Adrenal gland (tissue), 12 donors: ENCODE measurements around the gene DOCK7. TPM values are rescaled to one million over a fixed set of nuclear protein-coding genes. Genes with fewer than 3 reads are reported as not detected.

Experiments used
- DNase-seq, 7 donors: peaks; one replicate each; pipeline ENCODE4 v3.0.0-alpha.2; 2019 to 2020
- H3K27ac ChIP-seq, 5 donors: fragments of 200-600 bp; sonication (generic) in 4 of 5; 1 replicate in 3 of 5; 2 replicates in 2 of 5; pipeline versions ENCODE4 v1.5.1 to v1.8.0; 2016 to 2020; ENCODE audit warnings: mild to moderate bottlenecking in 1 of 5
- H3K27me3 ChIP-seq: fragments of 200-600 bp; 2 replicates; pipeline ENCODE4 v1.8.0; 2021
- H3K36me3 ChIP-seq, 2 donors: fragments of 200-600 bp; replicated peaks in 1 of 2; 1 replicate in 1 of 2; 2 replicates in 1 of 2; pipeline versions ENCODE4 v1.5.1 to v1.8.0; 2018 to 2022
- H3K4me1 ChIP-seq, 2 donors: fragments of 200-600 bp; replicated peaks in 1 of 2; 1 replicate in 1 of 2; 2 replicates in 1 of 2; pipeline versions ENCODE4 v1.5.1 to v1.8.0; 2018 to 2021
- H3K4me3 ChIP-seq, 4 donors: fragments of 200-600 bp; sonication (generic) in 3 of 4; one replicate each; pipeline ENCODE4 v1.5.1; 2016 to 2018
- H3K9me3 ChIP-seq, 3 donors: fragments of 200-600 bp; sonication (generic) in 1 of 3; replicated peaks in 1 of 3; 1 replicate in 2 of 3; 2 replicates in 1 of 3; pipeline versions ENCODE4 v1.5.1 to v1.8.0; 2016 to 2021
- CTCF ChIP-seq, 6 experiments: fragments of 450-650 bp in 4 of 6; fragments of 200-600 bp in 2 of 6; sonication (generic) in 1 of 6; IDR thresholded peaks; 1 replicate in 5 of 6; 2 replicates in 1 of 6; pipeline versions ENCODE4 v1.5.1 to v1.8.0; 2016 to 2021; ENCODE audit warnings: antibody characterized with exemption in 6 of 6, mild to moderate bottlenecking in 2 of 6, moderate library complexity in 1 of 6
- POLR2A ChIP-seq, 2 donors: fragments of 450-650 bp; IDR thresholded peaks; one replicate each; pipeline ENCODE4 v1.6.1; 2017; ENCODE audit warnings: antibody characterized with exemption in 2 of 2, mild to moderate bottlenecking in 2 of 2, moderate library complexity in 1 of 2
- WGBS, 4 donors: extraction: QIAGEN DNeasy Blood & Tissue Kit in 2 of 4; methylation state at CpG; one replicate each; pipeline versions ENCODE4 v1.1.5 to v1.1.7; 2013 to 2017; 5-methylcytosine and 5-hydroxymethylcytosine counted together
- intact Hi-C, 2 donors: fragments of 100-400 bp; cut with DNase I; formaldehyde crosslinking; loops; one replicate each; pipeline versions ENCODE4 v1.14.1 to v1.15.0; 2022 to 2023
- polyA plus RNA-seq, 3 donors: library from polyadenylated mRNA; stranded (reverse); fragments of 200-250 nt in 2 of 3; fragments of 350-450 nt in 1 of 3; fragmentation: Illumina TruSeq in 1 of 3; extraction: RNeasy Lipid Tissue Mini Kit (QIAGEN cat#74804) in 1 of 3; gene quantifications; one replicate each; pipeline ENCODE4 v1.2.3, GENCODE V29; 2013 to 2014
- small RNA-seq, 2 donors: library from RNA; depleted of rRNA; stranded (forward); fragments of <200 nt; gene quantifications; one replicate each; pipeline ENCODE3, GENCODE V24; 2016
- total RNA-seq, 9 donors: library from RNA; depleted of rRNA in 4 of 9; stranded (reverse); fragments of >200 nt in 4 of 9; fragments of 120-200 nt in 1 of 9; fragmentation: NEBNext Ultra II Directional in 1 of 9; extraction: Animal tissue kit (Norgen Biotek cat#: 25700) in 1 of 9; gene quantifications; one replicate each; pipeline versions ENCODE4 v1.1.0 to v1.2.4, GENCODE V29; 2013 to 2023
- donor health status: healthy with polysubstance abuse.
- donor health status: Bipolar disorder and iron deficiency.
- donor health status: DM: yes; HTN: yes; CAD: no.
- donor health status: DM: no; HTN: no; CAD: no.
- donor health status: DM: no; HTN: no; CAD: no.
- donor health status: DM: yes; HTN: yes; CAD: no.

Gene DOCK7
- total and polyA plus RNA-seq, 12 donors = 4.7 to 43.0 (median 22.7) TPM

DNA sequence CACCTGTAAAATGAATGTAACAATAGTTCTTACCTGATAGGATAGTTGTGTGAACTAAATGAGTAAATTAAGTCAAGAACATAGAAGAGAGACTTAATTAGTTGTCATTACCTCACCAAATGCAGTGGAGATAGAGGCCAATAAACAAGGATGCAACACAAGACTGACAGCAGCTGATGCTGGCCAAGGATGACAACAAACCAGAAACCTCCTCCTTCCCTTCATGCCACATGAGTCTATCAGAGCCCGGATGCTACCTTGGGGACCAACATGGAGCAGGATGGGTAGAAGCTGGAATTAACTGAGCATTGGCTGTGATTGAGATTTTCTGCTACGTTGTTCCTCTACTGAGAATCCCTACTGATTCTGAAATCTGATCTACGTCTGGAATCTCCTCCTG lies 281.6 kb downstream of the DOCK7 start:
- 72 to 89% (median 77%) methylated on average over 3 of the region's 3 CpGs for WGBS, 4 donors
- intact Hi-C loops = loop anchor here (2.0 to 5.0 kb wide), 2 partner anchors 232 to 234 kb away; no protein-coding TSS in a partner anchor
- no peak overlapping the region for H3K27ac ChIP-seq
- no peaks in the 10 kb centered on the region for H3K9me3 ChIP-seq
- DNase-seq = no peak
- H3K36me3 ChIP-seq = no peaks in the 10 kb centered on the region
- H3K4me1 ChIP-seq = no peaks in the 10 kb centered on the region
- no peaks in the 10 kb centered on the region for H3K27me3 ChIP-seq
- no peak overlapping the region for H3K4me3 ChIP-seq
- TF ChIP-seq POLR2A (IDR thresholded peaks at IDR 0.05) (no peak), CTCF (IDR thresholded peaks at IDR 0.05) (no peak)

DNA sequence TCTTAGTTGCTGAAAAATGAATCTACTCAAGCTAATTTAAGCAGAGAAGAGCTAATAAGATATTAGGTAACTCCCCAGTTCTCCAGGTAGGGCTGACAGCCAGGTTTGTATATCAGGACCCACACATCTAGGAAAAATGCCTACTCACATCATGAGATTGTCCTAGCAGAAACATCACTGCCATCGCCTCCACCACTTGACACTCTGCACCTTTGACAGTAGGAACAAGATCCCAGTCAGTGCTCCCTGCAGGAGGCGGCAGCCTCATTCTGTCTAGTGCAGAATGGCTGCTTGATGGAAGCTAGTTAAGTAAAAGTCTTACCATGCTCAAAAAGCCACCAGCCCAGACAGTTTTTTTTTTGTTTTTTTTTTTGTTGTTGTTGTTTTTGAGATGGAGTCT lies 282.9 kb downstream of the DOCK7 start:
- TF ChIP-seq POLR2A (IDR thresholded peaks at IDR 0.05) (no peak), CTCF (IDR thresholded peaks at IDR 0.05) (no peak)
- no peaks in the 10 kb centered on the region for H3K36me3 ChIP-seq
- WGBS, 4 donors = 92 to 95% (median 93%) methylated on average over 2 of the region's 2 CpGs
- intact Hi-C loops = loop anchor here in 1 of 2 donors (5.0 kb wide), 1 partner anchor 233 kb away; no protein-coding TSS in a partner anchor
- H3K9me3 ChIP-seq = no peaks in the 10 kb centered on the region
- H3K4me1 ChIP-seq = no peaks in the 10 kb centered on the region
- no peak overlapping the region for H3K27ac ChIP-seq
- no peak overlapping the region for H3K4me3 ChIP-seq
- no peak for DNase-seq
- no peaks in the 10 kb centered on the region for H3K27me3 ChIP-seq

Small RNA genes within 50 kb of the gene (small RNA-seq; reads per million reads assigned to genes)
- 0 reads per million in 2 donors for gene AL451044.1

Other genes with a start within 250 kb of the DOCK7 start
- under 1 TPM in 1 of 9 donors, not detected in 8; 0.18 TPM for gene ANGPTL3, start 90.9 kb downstream of the DOCK7 start, total RNA-seq
- under 1 TPM in 1 of 3 donors, not detected in 2; 0.07 TPM for gene ANGPTL3, start 90.9 kb downstream of the DOCK7 start, polyA plus RNA-seq
- gene ATG4C, start 95.7 kb upstream of the DOCK7 start, total RNA-seq = 10 to 100 TPM in 3 of 9 donors, 1 to 10 TPM in 6; 5.0 to 16.1 (median 8.6) TPM
- gene ATG4C, start 95.7 kb upstream of the DOCK7 start, polyA plus RNA-seq = 10 to 100 TPM in 1 of 3 donors, 1 to 10 TPM in 2; 2.1 to 11.7 (median 5.6) TPM